Measurements from ENCODE around the gene TMEM135. TPM values are rescaled to one million over a fixed set of nuclear protein-coding genes. Genes with fewer than 3 reads are reported as not detected.

TMEM135 gene
- total RNA-seq, 1 experiment from 2014 or later, result 65.5 TPM

DNA sequence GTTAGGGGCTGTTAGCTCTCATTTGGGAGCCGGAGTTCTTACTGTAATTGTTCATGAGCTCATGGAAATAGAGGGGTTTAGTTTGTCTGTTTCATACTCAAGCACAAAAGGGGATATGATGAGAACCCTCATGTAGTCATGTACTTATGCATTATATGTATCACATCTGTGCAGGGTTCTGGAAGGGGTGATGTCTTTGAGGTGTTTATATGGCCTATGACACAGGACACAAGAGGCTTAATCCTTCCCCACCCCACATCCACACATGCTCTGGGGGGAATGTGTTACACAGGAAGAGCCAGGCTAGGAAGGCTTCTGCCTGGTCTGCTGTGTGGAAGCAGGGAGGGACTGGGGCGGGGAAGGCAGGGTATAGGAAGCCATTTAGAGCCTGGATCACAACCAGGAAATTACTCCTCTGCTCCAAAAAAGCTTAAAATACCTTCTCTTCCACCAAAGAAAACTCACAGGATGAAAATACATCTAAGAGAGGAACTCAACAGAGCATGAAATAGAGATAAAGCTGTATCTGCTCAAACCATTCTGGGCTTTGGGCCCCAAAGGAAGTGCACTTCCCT is 316.1 kb downstream of the TMEM135 start:
- intact Hi-C loops (cut with micrococcal nuclease; ENCODE audit: unreplicated experiment) (loop anchor here (1.0 to 5.0 kb wide), 2 partner anchors 67 to 1188 kb away; no protein-coding TSS in a partner anchor), in situ Hi-C loops (cut with HindIII; ENCODE audit: low pct_unique_long_range_greater_than_20kb, low sequenced_read_pairs) (no loop called here)
- no peak for ATAC-seq
- no peak overlapping the region for H3K27ac ChIP-seq (ENCODE audit: low read length)
- H3K9me3 ChIP-seq (ENCODE audit: control insufficient read depth, insufficient read depth, low read depth, low read length), result no peaks in the 10 kb centered on the region
- ChIA-PET POLR2A (no interaction called here), CTCF (interaction anchor here (0.6 to 2.1 kb wide), 3 partner anchors 7 to 201 kb away, joined by 4 to 9 read pairs (median 4); no protein-coding TSS in a partner anchor)
- no peak overlapping the region for H3K4me3 ChIP-seq (ENCODE audit: low read depth in 2 of 2, low read length in 2 of 2)
- no TSS peak for BruUV-seq (replicated peaks)
- DNase-seq (ENCODE audit: low read depth, low spot score), result no peak
- H3K4me1 ChIP-seq (ENCODE audit: control insufficient read depth, insufficient read depth, low read length), result no peaks in the 10 kb centered on the region
- H3K27me3 ChIP-seq (ENCODE audit: control insufficient read depth, insufficient read depth, low read length), result peaks cover 3% of the 10 kb centered on the region
- TF ChIP-seq REST (IDR thresholded peaks at IDR 0.05; ENCODE audit: insufficient read depth in 1 of 2, low read depth in 2 of 2, low read length in 1 of 2) (no peak), CTCF (IDR thresholded peaks at IDR 0.05) (no peak), SIN3A (IDR thresholded peaks at IDR 0.05; ENCODE audit: borderline replicate concordance, insufficient read depth, low read depth, low read length) (no peak), TCF7L2 (IDR thresholded peaks at IDR 0.05; ENCODE audit: low read depth, low read length) (no peak), POLR2AphosphoS5 (IDR thresholded peaks at IDR 0.05; ENCODE audit: low read depth, low read length) (no peak)
- H3K36me3 ChIP-seq (ENCODE audit: control insufficient read depth, insufficient read depth, low read length), result no peaks in the 10 kb centered on the region

- no peaks in the 10 kb centered on the region for H3K4me1 ChIP-seq (ENCODE audit: control insufficient read depth, insufficient read depth, low read length)
- no peaks in the 10 kb centered on the region for H3K36me3 ChIP-seq (ENCODE audit: control insufficient read depth, insufficient read depth, low read length)
- DNase-seq (ENCODE audit: low read depth, low spot score) (no peak), ATAC-seq (no peak)
- no peak overlapping the region for H3K27ac ChIP-seq (ENCODE audit: low read length)
- BruUV-seq (replicated peaks), result no TSS peak
- TF ChIP-seq CTCF (IDR thresholded peaks at IDR 0.05) (no peak), TCF7L2 (IDR thresholded peaks at IDR 0.05; ENCODE audit: low read depth, low read length) (no peak), SIN3A (IDR thresholded peaks at IDR 0.05; ENCODE audit: borderline replicate concordance, insufficient read depth, low read depth, low read length) (no peak), REST (IDR thresholded peaks at IDR 0.05; ENCODE audit: insufficient read depth in 1 of 2, low read depth in 2 of 2, low read length in 1 of 2) (no peak), POLR2AphosphoS5 (IDR thresholded peaks at IDR 0.05; ENCODE audit: low read depth, low read length) (no peak)
- in situ Hi-C loops (cut with HindIII; ENCODE audit: low pct_unique_long_range_greater_than_20kb, low sequenced_read_pairs) (no loop called here), intact Hi-C loops (cut with micrococcal nuclease; ENCODE audit: unreplicated experiment) (no loop called here)
- CTCF ChIA-PET, result interaction anchor here (1.2 kb wide), 1 partner anchor 66 kb away, joined by 4 read pairs; no protein-coding TSS in a partner anchor
- no peaks in the 10 kb centered on the region for H3K9me3 ChIP-seq (ENCODE audit: control insufficient read depth, insufficient read depth, low read depth, low read length)
- peaks cover 3% of the 10 kb centered on the region for H3K27me3 ChIP-seq (ENCODE audit: control insufficient read depth, insufficient read depth, low read length)
- H3K4me3 ChIP-seq (ENCODE audit: low read depth in 2 of 2, low read length in 2 of 2), result no peak overlapping the region
- POLR2A ChIA-PET, result no interaction called here
Observed at GRCh38 chr11:87355596-87355995, 317.9 kb downstream of the TMEM135 start.
